ENCODE results near the gene OMG. TPM values are rescaled to one million over a fixed set of nuclear protein-coding genes. Genes with fewer than 3 reads are reported as not detected.

The OMG gene
- polyA plus RNA-seq, 1 of the 3 experiments (the other 2 are of a cell fraction): 0.61 TPM

DNA sequence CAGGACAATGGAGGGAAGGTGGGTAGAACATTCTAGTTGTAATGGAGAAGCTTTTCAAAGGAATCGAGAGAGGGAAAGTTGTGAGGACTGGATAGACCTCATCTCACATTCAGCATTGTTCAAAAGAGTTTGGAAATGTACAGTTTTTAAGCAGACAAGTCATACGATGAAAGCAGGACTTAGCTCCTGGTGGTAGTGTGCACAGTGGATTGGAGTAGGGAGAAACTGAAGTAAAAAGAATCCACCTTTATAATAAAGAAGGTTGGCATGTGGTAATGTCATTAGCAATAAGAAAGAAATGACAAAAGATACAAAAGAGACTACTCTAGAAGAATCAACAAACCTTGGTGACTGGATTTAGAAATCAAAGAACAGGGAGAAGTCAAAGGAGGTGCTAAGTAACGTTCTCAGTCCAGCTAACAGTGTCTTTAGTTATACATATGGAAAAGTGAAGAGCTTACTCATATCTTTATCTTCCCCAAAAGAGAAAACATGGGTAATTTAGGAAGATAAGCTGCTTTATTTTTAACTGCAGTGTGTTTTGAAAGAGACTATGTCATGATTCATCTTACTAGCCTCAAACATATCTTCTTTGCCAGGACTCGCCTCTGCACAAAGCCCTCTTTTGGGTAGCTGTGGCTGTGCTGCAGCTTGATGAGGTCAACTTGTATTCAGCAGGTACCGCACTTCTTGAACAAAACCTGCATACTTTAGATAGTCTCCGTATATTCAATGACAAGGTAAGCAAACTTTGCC lies 43.0 kb upstream of the OMG start:
- Histone ChIP-seq H3K36me3 (replicated peaks in 1 of 2; ENCODE audit: control insufficient read depth in 1 of 2, insufficient read depth in 2 of 2, low read length in 1 of 2) (peaks cover 44 to 68% of the 10 kb centered on the region in 2 experiments), H3K27me3 (ENCODE audit: insufficient read depth) (no peaks in the 10 kb centered on the region), H3K27ac (ENCODE audit: low read depth in 2 of 2, low read length in 1 of 2) (peak overlapping the region; percentile 44 to 66; a peak in 3 of 4 replicates), H3K4me1 (ENCODE audit: control insufficient read depth in 1 of 2, insufficient read depth in 2 of 2, low read depth in 1 of 2, low read length in 1 of 2) (peaks cover 0 to 6% of the 10 kb centered on the region in 2 experiments; a peak in 2 of 4 replicates), H3K9me3 (no peaks in the 10 kb centered on the region), H3K9ac (no peak overlapping the region), H3K79me2 (ENCODE audit: insufficient read depth) (no peaks in the 10 kb centered on the region; the same call in 1 of the 2 replicates), H3K4me2 (peak overlapping the region; percentile 20), H2AFZ (ENCODE audit: low read depth) (no peak overlapping the region), H3K9me2 (no peaks in the 10 kb centered on the region), H3F3A (replicated peaks; ENCODE audit: insufficient read depth) (peaks cover 34% of the 10 kb centered on the region), H4K20me1 (ENCODE audit: insufficient read depth) (no peaks in the 10 kb centered on the region), H3K4me3 (ENCODE audit: low read depth in 2 of 2, low read length in 1 of 2) (no peak overlapping the region)
- TF ChIP-seq NRF1 (IDR thresholded peaks at IDR 0.05; ENCODE audit: low read depth, low read length): no peak
- TF ChIP-seq JUND (IDR thresholded peaks at IDR 0.05): peak; percentile 62
- peak; percentile 63 for TF ChIP-seq TCF12 (IDR thresholded peaks at IDR 0.05)
- TF ChIP-seq FOSL2 (IDR thresholded peaks at IDR 0.05; ENCODE audit: borderline replicate concordance, low read depth): peak; percentile 82
- TF ChIP-seq IRF3 (IDR thresholded peaks at IDR 0.05; ENCODE audit: low read depth, low read length): no peak
- TF ChIP-seq NFIC (IDR thresholded peaks at IDR 0.05; ENCODE audit: borderline replicate concordance): peak; percentile 27; the same call in 1 of the 2 replicates
- TF ChIP-seq, protein P1, sequence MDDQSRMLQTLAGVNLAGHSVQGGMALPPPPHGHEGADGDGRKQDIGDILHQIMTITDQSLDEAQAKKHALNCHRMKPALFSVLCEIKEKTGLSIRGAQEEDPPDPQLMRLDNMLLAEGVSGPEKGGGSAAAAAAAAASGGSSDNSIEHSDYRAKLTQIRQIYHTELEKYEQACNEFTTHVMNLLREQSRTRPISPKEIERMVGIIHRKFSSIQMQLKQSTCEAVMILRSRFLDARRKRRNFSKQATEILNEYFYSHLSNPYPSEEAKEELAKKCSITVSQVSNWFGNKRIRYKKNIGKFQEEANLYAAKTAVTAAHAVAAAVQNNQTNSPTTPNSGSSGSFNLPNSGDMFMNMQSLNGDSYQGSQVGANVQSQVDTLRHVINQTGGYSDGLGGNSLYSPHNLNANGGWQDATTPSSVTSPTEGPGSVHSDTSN (IDR thresholded peaks at IDR 0.05): peak; percentile 56
- peak in 1 of 2 experiments; percentile 68; a peak in 1 of 4 replicates for TF ChIP-seq EP300 (IDR thresholded peaks at IDR 0.05; ENCODE audit: borderline replicate concordance in 1 of 2, low read depth in 1 of 2, low read length in 1 of 2)
- TF ChIP-seq MEF2A (IDR thresholded peaks at IDR 0.05; ENCODE audit: borderline replicate concordance, low read depth): peak; percentile 89; the same call in 1 of the 2 replicates
- no peak for DNase-seq
- ChIA-PET POLR2A (no interaction called here), CTCF (interaction anchor here (0.6 to 1.5 kb wide), 4 partner anchors 12 to 984 kb away, joined by 3 to 5 read pairs (median 3); no protein-coding TSS in a partner anchor)
- WGBS (ENCODE audit: low lambda C conversion rate): 72% methylated on average over 6 of the region's 6 CpGs

GRCh38 chr17:31329221-31329620 lies 32.2 kb upstream of the OMG start:
- POLR2A ChIA-PET: no interaction called here
- H3K79me2 ChIP-seq (ENCODE audit: insufficient read depth): no peaks in the 10 kb centered on the region; the same call in 1 of the 2 replicates
- H3K4me3 ChIP-seq (ENCODE audit: low read depth in 2 of 2, low read length in 1 of 2): no peak overlapping the region
- H3K9ac ChIP-seq: no peak overlapping the region
- no peaks in the 10 kb centered on the region for H3K9me2 ChIP-seq
- H3K27me3 ChIP-seq (ENCODE audit: insufficient read depth): no peaks in the 10 kb centered on the region
- peaks cover 18 to 45% of the 10 kb centered on the region in 2 experiments for H3K36me3 ChIP-seq (replicated peaks in 1 of 2; ENCODE audit: control insufficient read depth in 1 of 2, insufficient read depth in 2 of 2, low read length in 1 of 2)
- CTCF ChIA-PET: interaction anchor here (0.9 kb wide), 1 partner anchor 45 kb away, joined by 3 read pairs; no protein-coding TSS in a partner anchor
- no peaks in the 10 kb centered on the region for H4K20me1 ChIP-seq (ENCODE audit: insufficient read depth)
- peak overlapping the region; percentile 23 to 90; a peak in 2 of 4 replicates for H3K27ac ChIP-seq (ENCODE audit: low read depth in 2 of 2, low read length in 1 of 2)
- no peak overlapping the region for H3K4me2 ChIP-seq
- no peak for DNase-seq
- H2AFZ ChIP-seq (ENCODE audit: low read depth): no peak overlapping the region
- peaks cover 21% of the 10 kb centered on the region for H3F3A ChIP-seq (replicated peaks; ENCODE audit: insufficient read depth)
- H3K9me3 ChIP-seq: no peaks in the 10 kb centered on the region
- TF ChIP-seq RXRA (IDR thresholded peaks at IDR 0.05; ENCODE audit: borderline replicate concordance, low read depth) (no peak), TAF1 (IDR thresholded peaks at IDR 0.05; ENCODE audit: borderline replicate concordance, low read depth, low read length) (no peak), SIN3A (IDR thresholded peaks at IDR 0.05; ENCODE audit: borderline replicate concordance, low read depth, low read length) (no peak), JUND (IDR thresholded peaks at IDR 0.05) (no peak), YY1 (IDR thresholded peaks at IDR 0.05; ENCODE audit: low read depth) (no peak)
- TF ChIP-seq, protein P2, sequence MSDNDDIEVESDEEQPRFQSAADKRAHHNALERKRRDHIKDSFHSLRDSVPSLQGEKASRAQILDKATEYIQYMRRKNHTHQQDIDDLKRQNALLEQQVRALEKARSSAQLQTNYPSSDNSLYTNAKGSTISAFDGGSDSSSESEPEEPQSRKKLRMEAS (IDR thresholded peaks at IDR 0.05; ENCODE audit: low read depth): no peak
- H3K4me1 ChIP-seq (ENCODE audit: control insufficient read depth in 1 of 2, insufficient read depth in 2 of 2, low read depth in 1 of 2, low read length in 1 of 2): peaks cover 0 to 12% of the 10 kb centered on the region in 2 experiments; a peak in 1 of 4 replicates

Measured in SK-N-SH (cell line).